GM19043 (cell line): ENCODE measurements around the gene KYAT1.
A peak's percentile ranks its signal among the peaks of the same experiment; 100 is the strongest.
"Not testable (repeated sequence)": the region's sequence is repeated elsewhere in the genome, so short reads cannot be mapped to it uniquely, and the experiment has no call there.

ENCODE experiments used
- ATAC-seq: cut with Tn5 transposase; IDR thresholded peaks from one replicate; pipeline ENCODE4 v1.9.1; 2021; ENCODE audit warnings: low read depth; ENCODE audit not compliant: unreplicated experiment

The KYAT1 gene

GRCh38 chr9:128820665-128821583 lies 60.8 kb downstream of the KYAT1 start:
- no peak for ATAC-seq

GRCh38 chr9:128819716-128820664 lies 61.8 kb downstream of the KYAT1 start:
- no peak for ATAC-seq

GRCh38 chr9:128818839-128819715 lies 62.7 kb downstream of the KYAT1 start:
- peak; percentile 17 for ATAC-seq

GRCh38 chr9:128818099-128818838 lies 63.5 kb downstream of the KYAT1 start, which contains the start of gene ENDOG:
Gene ENDOG (plus strand): TSS chr9:128818500. CDS start chr9:128818685, 185 bp downstream.
- ATAC-seq, result peak; percentile 91

GRCh38 chr9:128810873-128811272 lies 70.9 kb downstream of the KYAT1 start:
- ATAC-seq, result no peak

GRCh38 chr9:128809831-128810230 lies 71.9 kb downstream of the KYAT1 start:
- no peak for ATAC-seq

- ATAC-seq, result no peak
Observed at GRCh38 chr9:128809036-128809599, 72.6 kb downstream of the KYAT1 start.

GRCh38 chr9:128808543-128808942 lies 73.2 kb downstream of the KYAT1 start:
- no peak for ATAC-seq

GRCh38 chr9:128807827-128808226 lies 73.9 kb downstream of the KYAT1 start:
- no peak for ATAC-seq

- ATAC-seq, result no peak
Observed at GRCh38 chr9:128805661-128806060, 76.1 kb downstream of the KYAT1 start.

GRCh38 chr9:128802482-128802881 lies 79.3 kb downstream of the KYAT1 start:
- no peak for ATAC-seq

- no peak for ATAC-seq
Observed at GRCh38 chr9:128800061-128800460, 81.7 kb downstream of the KYAT1 start.

- ATAC-seq, result no peak
Observed at GRCh38 chr9:128798896-128799295, 82.9 kb downstream of the KYAT1 start.

GRCh38 chr9:128794961-128795360 lies 86.8 kb downstream of the KYAT1 start:
- not testable (repeated sequence) for ATAC-seq

- ATAC-seq, result no peak
Observed at GRCh38 chr9:128792978-128793686, 88.6 kb downstream of the KYAT1 start.

GRCh38 chr9:128792134-128792533 lies 89.6 kb downstream of the KYAT1 start:
- ATAC-seq, result no peak

- no peak for ATAC-seq
Observed at GRCh38 chr9:128790536-128790935, 91.2 kb downstream of the KYAT1 start.

GRCh38 chr9:128788445-128788844 lies 93.3 kb downstream of the KYAT1 start:
- ATAC-seq, result no peak
